K562 (cell line): ENCODE data around the gene NEDD8.

Source experiments
- CTCF ChIP-seq, 3 experiments: IDR thresholded peaks in 2 of 3; conservative IDR thresholded peaks in 1 of 3; 2 replicates each; pipeline ENCODE4 v1.5.1; 2011 to 2012; ENCODE audit warnings: low read length in 3 of 3, mild to moderate bottlenecking in 3 of 3, control low read depth in 2 of 3, improper control_type of control experiment in 1 of 3, inconsistent platforms in 1 of 3, low read depth in 1 of 3, mixed read lengths in 1 of 3, moderate library complexity in 1 of 3; ENCODE audit not compliant: insufficient read depth in 2 of 3
- EZH2 ChIP-seq: IDR thresholded peaks from 2 replicates; pipeline ENCODE4 v1.6.1; 2012; ENCODE audit warnings: low read depth, mild to moderate bottlenecking, inconsistent platforms, low read length, borderline replicate concordance
- LCOR ChIP-seq: sonication (generic); formaldehyde crosslinking; IDR thresholded peaks from 2 replicates; pipeline ENCODE4 v1.8.0; 2022; ENCODE audit warnings: mild to moderate bottlenecking, missing genetic modification reagents
- NEUROD1 ChIP-seq: fragments of 150-350 bp; IDR thresholded peaks from 2 replicates; pipeline ENCODE4 v1.6.1; 2014; ENCODE audit warnings: borderline replicate concordance, low read length, low read depth; ENCODE audit not compliant: partially characterized antibody
- NFIX ChIP-seq: fragments of 250-450 bp; sonication (Bioruptor Pico); IDR thresholded peaks from 2 replicates; pipeline ENCODE4 v1.4.0; 2020; ENCODE audit warnings: low read depth, mild to moderate bottlenecking, moderate library complexity
- PHB2 ChIP-seq: fragments of 450-650 bp; IDR thresholded peaks from 2 replicates; pipeline ENCODE4 v1.6.1; 2017; ENCODE audit warnings: low read depth
- SAFB ChIP-seq: fragments of 200-400 bp; formaldehyde crosslinking; IDR thresholded peaks from 2 replicates; pipeline ENCODE4 v1.6.1; 2017; ENCODE audit warnings: low read depth, low read length, borderline replicate concordance
- ZNF431 ChIP-seq: sonication (generic); formaldehyde crosslinking; IDR thresholded peaks from 2 replicates; pipeline ENCODE4 v1.8.0; 2022; ENCODE audit warnings: mild to moderate bottlenecking, missing genetic modification reagents

GRCh38 chr14:24211311-24211710 is 20.9 kb downstream of the NEDD8 start:
- no peak for TF ChIP-seq ZNF431
- TF ChIP-seq PHB2: no peak
- no peak for TF ChIP-seq NEUROD1
- TF ChIP-seq LCOR: no peak
- TF ChIP-seq NFIX (CRISPR knock-in tag): no peak
- no peak for TF ChIP-seq CTCF (IDR thresholded peaks at IDR 0.05 in 2 of 3, conservative IDR thresholded peaks at IDR 0.05 in 1 of 3; ENCODE audit: insufficient read depth in 2 of 3, low read depth in 1 of 3, low read length in 3 of 3)
- TF ChIP-seq SAFB: no peak
- no peak for TF ChIP-seq EZH2
